Heart right ventricle (tissue), 16 donors: Measurements from ENCODE around the gene MYH8. TPM values are rescaled to one million over a fixed set of nuclear protein-coding genes. Genes with fewer than 3 reads are reported as not detected.
A peak's percentile ranks its signal among the peaks of the same experiment; 100 is the strongest.

ENCODE experiments used
- ATAC-seq, 8 donors: fragments of 200-7000 bp; cut with Tn5 transposase; one replicate each; pipeline ENCODE4 v1.9.1; 2020; ENCODE audit warnings: mild to moderate bottlenecking in 8 of 8, moderate library complexity in 8 of 8, moderate number of reproducible peaks in 1 of 8
- DNase-seq, 2 donors: peaks; one replicate each; pipeline ENCODE4 v3.0.0-alpha.2; 2020
- H3K27ac ChIP-seq, 10 donors: fragments of 200-600 bp; sonication (generic) in 2 of 10; one replicate each; pipeline versions ENCODE4 v1.5.0 to v1.8.0; 2020 to 2022; ENCODE audit warnings: mild to moderate bottlenecking in 3 of 10
- H3K27me3 ChIP-seq, 7 donors: fragments of 200-600 bp; one replicate each; pipeline ENCODE4 v1.8.0; 2021 to 2022; ENCODE audit warnings: mild to moderate bottlenecking in 2 of 7
- H3K36me3 ChIP-seq, 9 donors: fragments of 200-600 bp; sonication (generic) in 1 of 9; one replicate each; pipeline versions ENCODE4 v1.5.0 to v1.8.0; 2020 to 2022; ENCODE audit warnings: mild to moderate bottlenecking in 2 of 9
- H3K4me1 ChIP-seq, 9 donors: fragments of 200-600 bp; sonication (generic) in 1 of 9; one replicate each; pipeline versions ENCODE4 v1.5.0 to v1.8.0; 2020 to 2022; ENCODE audit warnings: mild to moderate bottlenecking in 4 of 9
- H3K4me3 ChIP-seq, 10 donors: fragments of 200-600 bp; sonication (generic) in 2 of 10; one replicate each; pipeline versions ENCODE4 v1.5.0 to v1.8.0; 2020 to 2022; ENCODE audit warnings: mild to moderate bottlenecking in 7 of 10, moderate library complexity in 2 of 10
- H3K9me3 ChIP-seq, 11 donors: fragments of 200-600 bp in 10 of 11; sonication (generic) in 2 of 11; one replicate each; pipeline versions ENCODE4 v1.5.0 to v1.8.0; 2013 to 2022; ENCODE audit warnings: mild to moderate bottlenecking in 2 of 11, control low read depth in 1 of 11, moderate library complexity in 1 of 11
- WGBS, 2 donors: extraction: QIAGEN DNeasy Blood & Tissue Kit; methylation state at CpG; one replicate each; pipeline ENCODE4 v1.1.7; 2013; ENCODE audit warnings: inconsistent platforms in 1 of 2; 5-methylcytosine and 5-hydroxymethylcytosine counted together
- intact Hi-C, 10 donors: fragments of 100-400 bp; cut with DNase I; formaldehyde crosslinking; loops; one replicate each; pipeline versions ENCODE4 v1.11.1 to v1.14.2; 2022
- polyA plus RNA-seq, 2 donors: library from polyadenylated mRNA; stranded (reverse); fragments of 200-250 nt; gene quantifications; one replicate each; pipeline ENCODE4 v1.2.3, GENCODE V29; 2013
- total RNA-seq, 10 donors: library from RNA; stranded (reverse); fragmentation: NEBNext Ultra II Directional in 3 of 10; extraction: Animal tissue kit (Norgen Biotek cat#: 25700) in 3 of 10; gene quantifications; one replicate each; pipeline versions ENCODE4 v1.2.1 to v1.2.4, GENCODE V29; 2021 to 2023
- TF ChIP-seq, protein P1 (sequence below), 9 donors: fragments of 200-600 bp; sonication (generic) in 2 of 9; IDR thresholded peaks; one replicate each; pipeline versions ENCODE4 v1.5.0 to v1.8.0; 2021 to 2022; ENCODE audit warnings: antibody characterized with exemption in 9 of 9, mild to moderate bottlenecking in 5 of 9, moderate library complexity in 1 of 9
- donor health status: Arrhythmogenic right ventricular cardiomyopathy.
- donor health status: ischemic (EF 13 %, LVEDD 7.1; RV severe dilation, severe dysfunction).
- donor health status: healthy with polysubstance abuse.
- donor health status: DM: no; HTN: yes; CAD: no.
- donor health status: DM: no; HTN: no; CAD: no.
- donor health status: ischemic (EF 25% LVEDD 6.9; RV normal size, moderate dysfunction).
- donor health status: ischemic (EF 25% LVEDD 5.7; RV mildly dilated, moderate dysfunction).
- donor health status: healthy.
- donor health status: DM: yes; HTN: yes; CAD: no.
- donor health status: Ischemic cardiomyopathy.
- donor health status: ischemic (EF 35%, LVEDD 5.7; RV mildly dilated, moderate dysfunction).
- donor health status: nonischemic (EF 11% LVEDD 7.7; RV severe dilation, severe dysfunction).
- donor health status: DM: yes; HTN: yes; CAD: no.
- donor health status: PGD.
- donor health status: ischemic (EF 29% LVEDD 5.4; RV normal size, mild dysfunction).
- donor health status: nonischemic (EF 23%, LVEDD 6.1; RV moderate dilation, normal function).

MYH8 gene
- total and polyA plus RNA-seq, 12 donors, result not detected

- H3K9me3 ChIP-seq, result no peaks in the 10 kb centered on the region
- peaks cover 0 to 3% (median 0%) of the 10 kb centered on the region in 7 donors for H3K27me3 ChIP-seq
- DNase-seq (peak in 1 of 2 donors; percentile 5), ATAC-seq (no peak)
- intact Hi-C loops, result no loop called here
- no peak overlapping the region for H3K4me3 ChIP-seq
- TF ChIP-seq, protein P1, sequence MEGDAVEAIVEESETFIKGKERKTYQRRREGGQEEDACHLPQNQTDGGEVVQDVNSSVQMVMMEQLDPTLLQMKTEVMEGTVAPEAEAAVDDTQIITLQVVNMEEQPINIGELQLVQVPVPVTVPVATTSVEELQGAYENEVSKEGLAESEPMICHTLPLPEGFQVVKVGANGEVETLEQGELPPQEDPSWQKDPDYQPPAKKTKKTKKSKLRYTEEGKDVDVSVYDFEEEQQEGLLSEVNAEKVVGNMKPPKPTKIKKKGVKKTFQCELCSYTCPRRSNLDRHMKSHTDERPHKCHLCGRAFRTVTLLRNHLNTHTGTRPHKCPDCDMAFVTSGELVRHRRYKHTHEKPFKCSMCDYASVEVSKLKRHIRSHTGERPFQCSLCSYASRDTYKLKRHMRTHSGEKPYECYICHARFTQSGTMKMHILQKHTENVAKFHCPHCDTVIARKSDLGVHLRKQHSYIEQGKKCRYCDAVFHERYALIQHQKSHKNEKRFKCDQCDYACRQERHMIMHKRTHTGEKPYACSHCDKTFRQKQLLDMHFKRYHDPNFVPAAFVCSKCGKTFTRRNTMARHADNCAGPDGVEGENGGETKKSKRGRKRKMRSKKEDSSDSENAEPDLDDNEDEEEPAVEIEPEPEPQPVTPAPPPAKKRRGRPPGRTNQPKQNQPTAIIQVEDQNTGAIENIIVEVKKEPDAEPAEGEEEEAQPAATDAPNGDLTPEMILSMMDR (IDR thresholded peaks at IDR 0.05), result no peak
- no peaks in the 10 kb centered on the region for H3K4me1 ChIP-seq
- no peak overlapping the region for H3K27ac ChIP-seq
- WGBS, 2 donors, result 72 to 82% methylated on average over 14 of the region's 14 CpGs
- H3K36me3 ChIP-seq, result no peaks in the 10 kb centered on the region
Observed at GRCh38 chr17:10396524-10397163, 25.1 kb downstream of the MYH8 start.

DNA sequence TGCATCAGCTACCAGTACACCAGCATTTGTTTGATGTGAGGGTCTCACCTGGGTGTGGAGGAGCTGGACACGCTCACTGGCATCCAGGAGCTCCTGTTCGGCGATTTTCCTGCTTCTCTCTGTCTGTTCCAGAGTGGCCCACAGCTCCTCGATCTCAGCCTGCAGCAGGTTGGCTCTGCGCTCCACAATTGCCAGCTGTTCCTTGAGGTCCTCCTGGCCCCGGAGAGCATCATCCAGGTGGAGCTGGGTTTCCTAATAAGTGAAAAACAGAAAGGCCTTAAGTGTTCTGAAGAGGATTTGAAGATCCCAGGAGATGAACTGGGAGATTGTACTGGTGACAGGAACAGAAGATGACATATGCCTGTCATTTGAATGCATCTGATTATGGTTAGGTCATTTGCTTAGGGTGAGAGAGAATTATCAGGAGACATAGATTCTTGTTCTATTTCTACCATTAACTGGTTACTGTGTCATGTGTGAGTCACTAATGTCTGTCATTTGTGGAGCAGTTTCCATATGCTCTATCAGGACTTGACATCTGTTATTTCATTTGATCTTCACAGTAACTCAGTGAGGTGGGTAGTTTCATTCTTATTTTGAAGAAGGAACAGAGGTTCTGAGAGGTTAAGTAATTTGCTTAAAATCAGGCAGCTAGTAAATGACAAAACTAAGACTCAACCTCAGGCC is 27.4 kb downstream of the MYH8 start:
- H3K27me3 ChIP-seq, result peaks cover 0 to 9% (median 0%) of the 10 kb centered on the region in 7 donors
- no peak for ATAC-seq
- TF ChIP-seq, protein P1 (IDR thresholded peaks at IDR 0.05), result no peak
- intact Hi-C loops, result no loop called here
- WGBS, 2 donors, result 84 to 86% methylated on average over 6 of the region's 6 CpGs
- no peak overlapping the region for H3K27ac ChIP-seq
- H3K4me1 ChIP-seq, result no peaks in the 10 kb centered on the region
- DNase-seq, result no peak
- H3K4me3 ChIP-seq, result no peak overlapping the region
- H3K9me3 ChIP-seq, result no peaks in the 10 kb centered on the region
- no peaks in the 10 kb centered on the region for H3K36me3 ChIP-seq

- no peak for DNase-seq
- Histone ChIP-seq H3K4me1 (no peaks in the 10 kb centered on the region), H3K9me3 (no peaks in the 10 kb centered on the region), H3K36me3 (no peaks in the 10 kb centered on the region), H3K27ac (no peak overlapping the region), H3K27me3 (peaks cover 0 to 9% (median 0%) of the 10 kb centered on the region in 7 donors), H3K4me3 (no peak overlapping the region)
- 85 to 88% methylated on average over 9 of the region's 9 CpGs for WGBS, 2 donors
- ATAC-seq, result no peak
- intact Hi-C loops, result no loop called here
- TF ChIP-seq, protein P1 (IDR thresholded peaks at IDR 0.05), result no peak
Observed at GRCh38 chr17:10392880-10393279, 28.9 kb downstream of the MYH8 start.

- DNase-seq (no peak), ATAC-seq (no peak)
- no peaks in the 10 kb centered on the region for H3K4me1 ChIP-seq
- no peaks in the 10 kb centered on the region for H3K36me3 ChIP-seq
- H3K4me3 ChIP-seq, result no peak overlapping the region
- WGBS, 2 donors, result 50 to 59% methylated on average over 6 of the region's 6 CpGs
- H3K27ac ChIP-seq, result no peak overlapping the region
- TF ChIP-seq, protein P1 (IDR thresholded peaks at IDR 0.05), result no peak
- H3K9me3 ChIP-seq, result peaks cover 0 to 9% (median 0%) of the 10 kb centered on the region in 11 donors
- intact Hi-C loops, result no loop called here
- H3K27me3 ChIP-seq, result peaks cover 0 to 16% (median 0%) of the 10 kb centered on the region in 7 donors
Observed at GRCh38 chr17:10385871-10386270, 35.9 kb downstream of the MYH8 start.
